22Rv1 (cell line): Measurements from ENCODE around the gene RAD51B.

Source experiments
- ZFX ChIP-seq: fragments of 450-650 bp; IDR thresholded peaks from 2 replicates; pipeline ENCODE4 v1.6.1; 2017; ENCODE audit warnings: antibody characterized with exemption, borderline replicate concordance
- TF ChIP-seq, protein P1 (sequence below): fragments of 450-650 bp; IDR thresholded peaks from 2 replicates; pipeline ENCODE4 v1.5.1; 2017; ENCODE audit warnings: mild to moderate bottlenecking

DNA sequence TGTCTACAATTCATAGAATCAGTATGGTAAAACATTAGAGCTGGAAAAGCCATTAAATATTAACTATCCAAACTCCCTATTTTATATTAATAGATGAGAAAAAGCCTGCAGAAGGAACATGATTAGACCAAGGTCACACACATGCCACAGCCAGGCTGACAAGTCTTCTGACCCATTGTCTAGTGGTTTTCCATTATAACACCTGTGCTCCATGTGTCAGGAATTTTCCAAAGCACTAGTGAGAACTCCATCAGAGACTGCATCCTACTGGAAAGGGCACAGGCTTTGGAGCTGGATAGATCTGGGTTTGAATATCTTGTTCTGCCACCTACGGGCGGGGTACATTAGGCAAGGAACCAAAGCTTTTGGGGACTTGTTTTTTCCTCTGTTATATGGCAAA, 325.5 kb downstream of the RAD51B start:
- TF ChIP-seq, protein P1, sequence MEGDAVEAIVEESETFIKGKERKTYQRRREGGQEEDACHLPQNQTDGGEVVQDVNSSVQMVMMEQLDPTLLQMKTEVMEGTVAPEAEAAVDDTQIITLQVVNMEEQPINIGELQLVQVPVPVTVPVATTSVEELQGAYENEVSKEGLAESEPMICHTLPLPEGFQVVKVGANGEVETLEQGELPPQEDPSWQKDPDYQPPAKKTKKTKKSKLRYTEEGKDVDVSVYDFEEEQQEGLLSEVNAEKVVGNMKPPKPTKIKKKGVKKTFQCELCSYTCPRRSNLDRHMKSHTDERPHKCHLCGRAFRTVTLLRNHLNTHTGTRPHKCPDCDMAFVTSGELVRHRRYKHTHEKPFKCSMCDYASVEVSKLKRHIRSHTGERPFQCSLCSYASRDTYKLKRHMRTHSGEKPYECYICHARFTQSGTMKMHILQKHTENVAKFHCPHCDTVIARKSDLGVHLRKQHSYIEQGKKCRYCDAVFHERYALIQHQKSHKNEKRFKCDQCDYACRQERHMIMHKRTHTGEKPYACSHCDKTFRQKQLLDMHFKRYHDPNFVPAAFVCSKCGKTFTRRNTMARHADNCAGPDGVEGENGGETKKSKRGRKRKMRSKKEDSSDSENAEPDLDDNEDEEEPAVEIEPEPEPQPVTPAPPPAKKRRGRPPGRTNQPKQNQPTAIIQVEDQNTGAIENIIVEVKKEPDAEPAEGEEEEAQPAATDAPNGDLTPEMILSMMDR: no peak
- no peak for TF ChIP-seq ZFX
